ENCODE measurements around the gene NXN. TPM values are rescaled to one million over a fixed set of nuclear protein-coding genes. Genes with fewer than 3 reads are reported as not detected.
"Not testable (repeated sequence)": the region's sequence is repeated elsewhere in the genome, so short reads cannot be mapped to it uniquely, and the experiment has no call there.

Gene NXN
- total RNA-seq, 1 experiment from 2014 or later = 47.1 TPM

DNA sequence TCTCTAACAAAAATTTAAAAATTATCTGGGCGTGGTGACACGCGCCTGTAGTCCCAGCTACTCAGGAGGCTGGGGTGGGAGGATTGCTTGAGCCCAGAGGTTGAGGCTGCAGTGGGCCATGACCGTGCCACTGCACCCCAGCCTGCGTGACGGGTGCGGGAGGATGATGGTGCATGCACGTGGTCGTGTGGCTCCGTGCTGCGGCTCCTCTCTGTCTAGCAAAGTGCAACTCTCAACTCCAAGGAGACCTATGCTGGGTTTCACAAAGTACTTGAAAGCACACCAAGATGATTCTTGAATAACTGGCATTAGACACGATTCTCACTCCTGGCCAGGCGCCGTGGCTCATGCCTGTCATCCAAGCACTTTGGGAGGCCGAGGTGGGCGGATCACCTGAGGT is 25.8 kb downstream of the NXN start:
- DNase-seq (ENCODE audit: low spot score) = no peak

DNA sequence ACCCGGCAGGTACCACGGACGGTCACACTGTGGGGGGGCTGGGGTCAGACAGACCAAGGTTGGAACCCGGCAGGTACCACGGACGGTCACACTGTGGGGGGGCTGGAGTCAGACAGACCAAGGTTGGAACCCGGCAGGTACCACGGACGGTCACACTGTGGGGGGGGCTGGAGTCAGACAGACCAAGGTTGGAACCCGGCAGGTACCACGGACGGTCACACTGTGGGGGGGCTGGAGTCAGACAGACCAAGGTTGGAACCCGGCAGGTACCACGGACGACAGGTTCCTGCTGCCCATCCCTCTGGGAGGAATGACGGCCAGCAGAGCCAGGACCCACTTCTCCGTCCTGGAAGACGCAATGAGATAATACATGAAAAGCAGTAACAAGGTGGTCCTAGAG is 27.0 kb downstream of the NXN start:
- DNase-seq (ENCODE audit: low spot score) = peak; percentile 46

GRCh38 chr17:951325-952132 is 28.0 kb downstream of the NXN start:
- peak; percentile 88 for DNase-seq (ENCODE audit: low spot score)

- no peak for DNase-seq (ENCODE audit: low spot score)
These were observed 29.8 kb downstream of the NXN start for GRCh38 chr17:949623-950303.

DNA sequence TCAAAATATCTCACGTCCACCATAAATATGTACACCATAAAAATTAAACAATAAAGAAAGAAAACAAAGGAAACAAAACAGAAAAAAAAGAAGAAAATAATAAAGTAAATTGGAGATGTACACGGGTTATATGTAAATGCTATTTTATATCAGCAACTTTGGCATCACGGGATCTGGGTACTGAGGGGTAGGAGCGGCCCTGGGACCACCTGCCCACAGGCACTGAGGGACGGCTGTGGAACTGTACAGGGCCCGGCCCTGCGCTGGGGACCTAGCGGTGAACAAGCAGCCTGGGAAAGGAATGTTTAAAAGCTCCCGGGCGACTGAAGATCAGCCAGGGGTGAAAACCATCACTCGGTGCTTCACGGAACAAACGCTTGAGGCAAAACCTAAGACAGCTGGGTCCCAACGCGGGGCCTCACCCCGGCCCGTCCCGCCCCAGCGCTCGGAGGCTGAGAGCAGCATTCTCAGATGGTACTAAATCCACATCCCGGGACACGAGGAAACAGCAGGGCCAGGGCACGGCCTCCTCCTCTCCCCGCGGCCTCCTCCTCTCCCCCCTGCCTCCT is 31.2 kb downstream of the NXN start:
- no peak for DNase-seq (ENCODE audit: low spot score)

DNA sequence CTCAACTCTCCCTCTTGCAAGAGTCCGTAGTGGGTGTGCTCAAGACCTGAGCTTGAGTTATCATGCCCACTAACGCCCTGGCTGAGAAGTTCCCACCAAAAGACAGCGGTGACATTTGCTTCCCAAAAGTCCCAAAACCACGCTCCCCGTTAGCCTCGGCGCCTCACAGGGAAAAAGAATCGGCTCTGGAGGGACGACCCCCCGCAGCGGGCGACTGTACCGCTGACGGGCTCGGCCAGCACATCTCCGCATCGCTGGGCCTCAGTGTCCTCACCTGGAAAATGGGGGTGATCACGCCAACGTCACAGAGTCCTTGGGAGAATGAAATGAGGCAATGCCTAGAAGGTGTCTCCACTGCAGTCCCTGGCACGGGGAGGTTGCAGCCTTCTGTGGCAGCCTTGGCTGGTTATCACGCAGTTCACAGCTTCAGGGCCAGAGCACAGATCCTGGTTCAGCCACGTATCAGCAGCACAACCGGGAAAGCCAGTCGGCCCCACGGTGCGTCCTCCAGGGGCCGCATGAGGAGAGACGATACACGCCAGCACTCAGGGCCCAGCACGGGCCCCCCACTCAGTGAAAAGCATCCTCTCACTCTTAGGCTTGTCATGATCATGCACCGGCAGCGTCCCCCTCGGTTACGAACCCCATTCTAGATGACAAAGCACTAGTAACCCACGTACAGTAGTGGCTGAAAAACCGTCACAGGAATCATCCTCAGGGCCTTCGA is 32.9 kb downstream of the NXN start:
- no peak for DNase-seq (ENCODE audit: low spot score)

DNA sequence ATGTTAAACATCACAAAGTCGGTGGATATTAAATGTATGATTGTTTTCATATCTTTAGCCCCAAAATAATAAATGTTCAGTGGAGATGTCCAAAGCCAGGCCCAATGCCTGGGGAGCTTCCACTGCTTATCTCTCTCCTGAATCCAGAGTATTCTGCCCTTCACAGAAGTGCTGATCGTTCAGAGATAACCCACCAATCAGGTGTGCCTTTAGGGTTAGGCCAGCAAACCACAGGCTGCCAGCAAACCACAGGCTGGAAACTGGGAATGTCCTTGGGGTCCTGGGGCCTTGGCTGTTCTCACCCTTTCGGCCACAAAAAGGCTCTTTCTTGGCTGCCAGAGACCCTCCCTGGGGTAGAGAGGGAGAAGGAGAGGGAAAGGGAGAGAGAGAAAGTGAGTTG is 33.9 kb downstream of the NXN start:
- DNase-seq (ENCODE audit: low spot score) = no peak

GRCh38 chr17:944266-944826 is 35.2 kb downstream of the NXN start:
- DNase-seq (ENCODE audit: low spot score) = no peak

- no peak for DNase-seq (ENCODE audit: low spot score)
These were observed 44.1 kb downstream of the NXN start for GRCh38 chr17:935485-935884.

DNA sequence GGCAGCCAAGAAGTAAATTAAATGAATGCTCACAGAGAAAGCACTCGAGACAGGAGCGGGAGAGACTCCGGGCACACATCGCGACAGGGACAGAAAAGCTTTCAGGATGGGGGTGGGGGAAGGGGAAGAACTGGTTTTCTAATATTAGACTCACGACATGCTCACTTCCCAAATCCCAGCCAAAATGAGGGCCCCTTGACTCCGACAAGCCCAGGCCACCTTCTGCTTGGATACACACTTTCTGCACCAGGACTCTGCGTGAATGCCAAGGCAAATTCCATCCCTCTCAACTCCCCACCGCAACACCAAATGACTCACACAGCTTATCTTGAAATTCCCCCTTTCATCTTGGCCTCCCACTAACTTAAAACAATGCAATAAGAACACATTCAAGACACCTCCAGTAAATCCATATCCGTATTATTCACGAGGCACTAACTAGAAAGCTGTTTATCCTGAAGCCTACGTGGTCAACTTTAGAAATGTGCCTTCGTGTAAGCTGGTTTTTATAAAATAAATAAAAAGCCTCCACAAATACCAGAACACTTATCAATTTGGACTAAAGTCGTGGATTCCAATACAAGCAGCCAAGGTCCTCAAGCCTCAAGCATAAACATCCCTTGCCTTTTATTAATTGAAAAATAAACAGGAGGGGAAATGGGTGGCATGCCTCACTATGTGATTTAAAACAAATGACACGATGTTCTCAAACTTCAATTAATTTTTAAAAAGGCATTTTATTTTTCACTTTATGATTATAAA is 46.1 kb downstream of the NXN start:
- peak; percentile 98 for DNase-seq (ENCODE audit: low spot score)

DNA sequence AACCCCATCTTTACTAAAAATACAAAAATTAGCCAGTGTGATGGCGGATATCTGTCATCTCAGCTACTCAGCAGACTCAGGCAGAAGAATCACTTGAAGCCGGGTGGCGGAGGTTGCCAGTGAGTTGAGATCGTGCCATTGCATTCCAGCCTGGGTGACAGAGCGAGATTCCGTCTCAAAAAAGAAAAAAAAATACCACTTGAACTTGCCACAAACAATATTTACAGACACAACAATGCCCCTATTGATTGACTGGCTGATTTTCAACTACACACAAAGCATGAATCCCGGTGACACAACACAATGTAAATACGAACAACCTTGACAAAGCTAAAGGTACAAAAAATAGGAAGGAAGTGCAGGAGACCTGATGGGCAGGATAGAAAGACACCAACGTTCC is 49.3 kb downstream of the NXN start:
- no peak for DNase-seq (ENCODE audit: low spot score)

- no peak for DNase-seq (ENCODE audit: low spot score)
These were observed 50.0 kb downstream of the NXN start for GRCh38 chr17:929586-929985.

DNA sequence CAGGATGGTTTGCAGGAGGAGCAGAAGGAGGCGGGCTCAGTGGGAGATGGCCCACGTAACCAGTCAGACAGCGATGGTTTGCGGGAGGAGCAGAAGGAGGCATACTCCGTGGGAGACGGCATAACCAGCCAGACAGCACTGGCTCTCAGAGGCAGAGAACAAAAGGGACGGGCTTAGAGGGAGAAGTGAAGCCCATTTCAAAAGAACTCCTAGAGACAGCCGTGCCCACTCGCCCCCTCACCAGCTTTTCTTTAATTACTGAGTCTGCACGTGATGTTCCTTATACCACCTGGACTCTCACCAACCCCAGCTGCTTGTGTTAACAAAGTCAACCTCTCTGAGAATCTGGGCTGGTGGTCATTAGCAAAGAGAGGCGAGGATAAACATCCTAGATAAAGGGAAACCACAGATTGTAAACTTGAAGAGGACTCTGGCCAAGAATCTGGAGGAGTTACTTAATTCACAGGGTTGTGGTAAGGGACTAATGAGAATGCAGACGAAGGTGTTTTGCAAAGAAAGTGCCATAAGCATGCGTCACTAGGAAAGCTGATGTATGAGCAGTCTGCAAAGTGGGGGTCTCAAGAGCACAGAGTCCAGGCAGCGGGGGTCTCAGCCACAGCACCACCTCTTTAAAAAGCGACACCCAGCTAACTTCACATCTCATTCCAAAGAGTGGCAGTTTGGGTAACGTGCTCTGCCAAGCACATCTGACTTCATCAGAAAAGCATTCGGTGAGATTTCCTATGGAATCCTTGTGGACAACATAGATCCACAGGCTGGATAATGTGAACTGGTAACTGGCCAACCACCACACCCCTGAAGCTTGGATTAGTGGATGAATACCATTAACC is 51.7 kb downstream of the NXN start:
- DNase-seq (ENCODE audit: low spot score) = peak; percentile 99

DNA sequence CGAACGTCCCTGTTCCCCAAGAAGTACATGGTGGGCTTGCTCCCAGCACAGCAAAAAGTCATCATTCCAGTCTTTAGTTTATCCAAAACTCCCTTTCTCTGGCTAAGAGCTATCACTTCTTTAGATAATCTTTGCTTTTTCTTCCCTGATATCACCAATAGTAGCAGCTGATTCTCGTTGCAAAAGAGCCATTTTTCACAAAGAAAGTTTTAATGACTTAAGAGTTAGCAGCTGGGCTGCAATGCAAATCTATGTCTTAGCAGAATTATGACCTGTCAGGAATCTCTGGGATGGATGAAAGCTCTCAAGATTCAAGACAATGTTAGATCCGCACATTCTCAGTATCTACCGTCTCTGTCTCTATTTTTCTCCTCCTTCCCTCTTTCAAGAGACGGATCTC is 53.8 kb downstream of the NXN start:
- DNase-seq (ENCODE audit: low spot score) = no peak

- no peak for DNase-seq (ENCODE audit: low spot score)
These were observed 54.7 kb downstream of the NXN start for GRCh38 chr17:924711-925475.

- not testable (repeated sequence) for DNase-seq (ENCODE audit: low spot score)
These were observed 55.3 kb downstream of the NXN start for GRCh38 chr17:924306-924705.

- DNase-seq (ENCODE audit: low spot score) = no peak
These were observed 55.9 kb downstream of the NXN start for GRCh38 chr17:923633-924032.

GRCh38 chr17:921161-921560 is 58.4 kb downstream of the NXN start:
- no peak for DNase-seq (ENCODE audit: low spot score)

DNA sequence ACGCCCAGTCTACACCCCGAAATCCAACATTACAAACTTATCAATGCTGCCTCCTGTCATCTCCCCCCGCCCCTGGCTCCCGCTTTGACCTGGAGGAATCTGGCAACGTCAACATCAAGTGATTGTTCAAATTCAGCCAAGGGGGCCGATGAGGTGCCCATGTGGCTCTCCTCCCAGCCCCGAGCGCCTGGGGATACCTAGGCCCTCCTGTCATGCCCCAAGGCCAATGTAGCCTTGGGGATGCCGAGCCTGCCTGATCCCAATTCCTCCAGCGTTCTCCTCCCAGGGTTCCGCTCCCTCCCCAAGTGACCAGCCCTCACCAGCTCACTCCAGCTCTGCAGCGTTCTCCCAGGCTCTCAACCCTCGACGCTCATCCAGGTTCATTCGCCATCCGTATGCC is 59.4 kb downstream of the NXN start:
- DNase-seq (ENCODE audit: low spot score) = no peak
